NCI-H2107 (cell line): ENCODE measurements around the gene SPANXB1.
"Not testable (repeated sequence)": the region's sequence is repeated elsewhere in the genome, so short reads cannot be mapped to it uniquely, and the experiment has no call there.

Source experiments
- DNase-seq: peaks from one replicate; lab custom pipeline; 2025; lab: John Stamatoyannopoulos, UW

The SPANXB1 gene, protein sequence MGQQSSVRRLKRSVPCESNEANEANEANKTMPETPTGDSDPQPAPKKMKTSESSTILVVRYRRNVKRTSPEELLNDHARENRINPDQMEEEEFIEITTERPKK

DNA sequence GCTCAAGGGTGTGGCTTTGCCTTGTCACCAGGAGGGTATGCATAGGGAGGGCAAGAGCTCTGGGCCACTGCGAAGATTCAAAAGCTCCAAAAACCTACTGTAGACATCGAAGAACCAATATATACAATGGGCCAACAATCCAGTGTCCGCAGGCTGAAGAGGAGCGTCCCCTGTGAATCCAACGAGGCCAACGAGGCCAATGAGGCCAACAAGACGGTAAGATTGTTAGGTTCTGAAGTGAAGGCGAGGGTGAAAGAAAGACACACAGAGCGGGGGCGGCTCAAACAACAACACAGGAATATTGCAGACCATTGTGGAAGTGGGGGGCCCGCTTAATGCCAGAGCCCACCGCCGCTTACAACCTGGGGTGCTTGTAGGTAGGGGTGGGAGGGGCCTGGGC, at the start of gene SPANXB1:
SPANXB1 (plus strand) TSS at position 27 of the 400 bp plus-strand sequence; CDS start at position 127, 100 bp downstream.
- DNase-seq = not testable (repeated sequence)

GRCh38 chrX:140967036-140967435, 35.4 kb upstream of the SPANXB1 start:
- no peak for DNase-seq

GRCh38 chrX:140971099-140971795, 31.1 kb upstream of the SPANXB1 start:
- no peak for DNase-seq

DNA sequence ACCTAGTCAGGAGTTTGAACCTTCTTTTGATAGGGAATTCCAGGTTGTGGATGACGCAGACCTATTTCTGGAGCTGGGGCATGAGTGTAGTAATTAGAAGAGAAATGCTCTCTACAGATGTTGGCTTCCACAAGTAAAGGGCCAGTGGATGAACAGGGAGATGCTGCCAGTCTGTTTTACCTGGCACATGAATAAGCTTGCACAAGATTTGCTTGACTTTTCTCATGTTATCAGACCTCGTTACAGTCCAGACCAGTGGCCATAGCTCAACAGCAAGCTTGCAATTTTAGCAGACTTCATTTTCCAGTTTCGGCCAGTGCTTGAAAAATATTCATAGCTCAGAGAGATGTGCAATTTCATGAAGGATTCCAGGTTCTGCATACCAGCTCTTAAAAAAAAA, 26.9 kb upstream of the SPANXB1 start:
- no peak for DNase-seq

- no peak for DNase-seq
Measured at GRCh38 chrX:140980271-140980670, 22.1 kb upstream of the SPANXB1 start.

DNA sequence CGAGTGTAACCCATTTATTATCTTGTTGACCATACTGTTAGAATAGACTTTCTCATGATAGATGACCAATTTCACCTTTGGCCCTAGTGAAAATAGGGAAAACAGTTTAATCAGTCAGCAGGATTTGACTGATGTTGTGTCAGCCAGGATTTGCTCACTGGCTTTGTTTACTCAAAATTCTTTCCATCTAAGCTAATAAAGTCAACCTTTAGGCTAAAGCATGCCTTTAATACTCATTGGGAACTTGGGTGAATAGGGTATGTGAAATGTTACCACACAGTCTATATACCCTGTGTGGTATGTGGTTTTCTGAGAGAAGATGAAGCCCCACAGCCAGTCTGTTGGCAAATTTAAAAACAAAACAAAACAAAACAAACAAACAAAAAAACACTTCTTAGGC, 18.7 kb upstream of the SPANXB1 start:
- DNase-seq = no peak

GRCh38 chrX:141005243-141005642, 2.8 kb downstream of the SPANXB1 start:
- DNase-seq = not testable (repeated sequence)

DNA sequence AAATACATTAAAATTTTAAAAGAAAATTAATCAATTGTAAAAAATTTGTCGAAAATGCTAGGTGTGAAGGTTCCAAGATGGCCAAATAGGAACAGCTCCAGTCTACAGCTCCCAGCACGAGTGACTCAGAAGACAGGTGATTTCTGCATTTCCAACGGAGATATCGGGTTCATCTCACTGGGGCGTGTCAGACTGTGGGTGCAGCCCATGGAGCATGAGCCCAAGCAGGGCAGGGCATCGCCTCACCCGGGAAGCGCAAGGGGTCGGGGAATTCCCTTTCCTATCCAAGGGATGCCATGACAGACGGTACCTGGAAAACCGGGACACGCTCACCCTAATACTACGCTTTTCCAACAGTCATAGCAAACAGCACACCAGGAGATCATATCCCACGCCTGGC, 41.9 kb downstream of the SPANXB1 start:
- DNase-seq = not testable (repeated sequence)

- not testable (repeated sequence) for DNase-seq
Measured at GRCh38 chrX:141049878-141050277, 47.5 kb downstream of the SPANXB1 start.

GRCh38 chrX:141052098-141052497, 49.7 kb downstream of the SPANXB1 start:
- DNase-seq = not testable (repeated sequence)
